HL-60 (cell line): Measurements from ENCODE around the gene RABGAP1L.
"Not testable (repeated sequence)": the region's sequence is repeated elsewhere in the genome, so short reads cannot be mapped to it uniquely, and the experiment has no call there.

ENCODE experiments used
- DNase-seq, 2 experiments: peaks; one replicate each; pipeline ENCODE4 v3.0.0-alpha.2; 2010 to 2020; ENCODE audit warnings: low read depth in 1 of 2, low spot score in 1 of 2
- H3K27ac ChIP-seq: fragments of 250-450 bp; sonication (Bioruptor Pico); replicated peaks from 2 replicates; pipeline ENCODE4 v1.5.1; 2020; ENCODE audit warnings: mild to moderate bottlenecking, moderate library complexity
- H3K27me3 ChIP-seq: fragments of 250-450 bp; sonication (Bioruptor Pico); 2 replicates; pipeline ENCODE4 v1.5.1; 2021; ENCODE audit warnings: mild to moderate bottlenecking, moderate library complexity; ENCODE audit not compliant: insufficient read depth, poor library complexity, severe bottlenecking
- H3K4me3 ChIP-seq: replicated peaks from 2 replicates; pipeline ENCODE4 v1.5.1; 2011; ENCODE audit warnings: mild to moderate bottlenecking, control low read depth, low read length; ENCODE audit not compliant: insufficient read depth
- GABPA ChIP-seq: IDR thresholded peaks from 2 replicates; pipeline ENCODE4 v1.6.1; 2012; ENCODE audit warnings: low read depth
- POLR2AphosphoS5 ChIP-seq: IDR thresholded peaks from 2 replicates; pipeline ENCODE4 v1.6.1; 2012; ENCODE audit warnings: low read depth
- SPI1 ChIP-seq: IDR thresholded peaks from 2 replicates; pipeline ENCODE4 v1.6.1; 2012; ENCODE audit warnings: low read depth, mild to moderate bottlenecking, borderline replicate concordance
- TF ChIP-seq, protein P1 (sequence below): IDR thresholded peaks from one replicate; pipeline ENCODE4 v1.5.1; 2011; ENCODE audit warnings: low read length, control low read depth, inconsistent platforms; ENCODE audit not compliant: insufficient read depth
- TF ChIP-seq, protein P2 (sequence below): IDR thresholded peaks from 2 replicates; pipeline ENCODE4 v1.6.1; 2012; ENCODE audit warnings: low read depth; ENCODE audit not compliant: insufficient replicate concordance

RABGAP1L gene

GRCh38 chr1:174841747-174842146, 682.4 kb downstream of the RABGAP1L start:
- TF ChIP-seq SPI1: no peak
- no peak for TF ChIP-seq POLR2AphosphoS5
- TF ChIP-seq, protein P1, sequence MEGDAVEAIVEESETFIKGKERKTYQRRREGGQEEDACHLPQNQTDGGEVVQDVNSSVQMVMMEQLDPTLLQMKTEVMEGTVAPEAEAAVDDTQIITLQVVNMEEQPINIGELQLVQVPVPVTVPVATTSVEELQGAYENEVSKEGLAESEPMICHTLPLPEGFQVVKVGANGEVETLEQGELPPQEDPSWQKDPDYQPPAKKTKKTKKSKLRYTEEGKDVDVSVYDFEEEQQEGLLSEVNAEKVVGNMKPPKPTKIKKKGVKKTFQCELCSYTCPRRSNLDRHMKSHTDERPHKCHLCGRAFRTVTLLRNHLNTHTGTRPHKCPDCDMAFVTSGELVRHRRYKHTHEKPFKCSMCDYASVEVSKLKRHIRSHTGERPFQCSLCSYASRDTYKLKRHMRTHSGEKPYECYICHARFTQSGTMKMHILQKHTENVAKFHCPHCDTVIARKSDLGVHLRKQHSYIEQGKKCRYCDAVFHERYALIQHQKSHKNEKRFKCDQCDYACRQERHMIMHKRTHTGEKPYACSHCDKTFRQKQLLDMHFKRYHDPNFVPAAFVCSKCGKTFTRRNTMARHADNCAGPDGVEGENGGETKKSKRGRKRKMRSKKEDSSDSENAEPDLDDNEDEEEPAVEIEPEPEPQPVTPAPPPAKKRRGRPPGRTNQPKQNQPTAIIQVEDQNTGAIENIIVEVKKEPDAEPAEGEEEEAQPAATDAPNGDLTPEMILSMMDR: no peak
- TF ChIP-seq GABPA: no peak
- TF ChIP-seq, protein P2, sequence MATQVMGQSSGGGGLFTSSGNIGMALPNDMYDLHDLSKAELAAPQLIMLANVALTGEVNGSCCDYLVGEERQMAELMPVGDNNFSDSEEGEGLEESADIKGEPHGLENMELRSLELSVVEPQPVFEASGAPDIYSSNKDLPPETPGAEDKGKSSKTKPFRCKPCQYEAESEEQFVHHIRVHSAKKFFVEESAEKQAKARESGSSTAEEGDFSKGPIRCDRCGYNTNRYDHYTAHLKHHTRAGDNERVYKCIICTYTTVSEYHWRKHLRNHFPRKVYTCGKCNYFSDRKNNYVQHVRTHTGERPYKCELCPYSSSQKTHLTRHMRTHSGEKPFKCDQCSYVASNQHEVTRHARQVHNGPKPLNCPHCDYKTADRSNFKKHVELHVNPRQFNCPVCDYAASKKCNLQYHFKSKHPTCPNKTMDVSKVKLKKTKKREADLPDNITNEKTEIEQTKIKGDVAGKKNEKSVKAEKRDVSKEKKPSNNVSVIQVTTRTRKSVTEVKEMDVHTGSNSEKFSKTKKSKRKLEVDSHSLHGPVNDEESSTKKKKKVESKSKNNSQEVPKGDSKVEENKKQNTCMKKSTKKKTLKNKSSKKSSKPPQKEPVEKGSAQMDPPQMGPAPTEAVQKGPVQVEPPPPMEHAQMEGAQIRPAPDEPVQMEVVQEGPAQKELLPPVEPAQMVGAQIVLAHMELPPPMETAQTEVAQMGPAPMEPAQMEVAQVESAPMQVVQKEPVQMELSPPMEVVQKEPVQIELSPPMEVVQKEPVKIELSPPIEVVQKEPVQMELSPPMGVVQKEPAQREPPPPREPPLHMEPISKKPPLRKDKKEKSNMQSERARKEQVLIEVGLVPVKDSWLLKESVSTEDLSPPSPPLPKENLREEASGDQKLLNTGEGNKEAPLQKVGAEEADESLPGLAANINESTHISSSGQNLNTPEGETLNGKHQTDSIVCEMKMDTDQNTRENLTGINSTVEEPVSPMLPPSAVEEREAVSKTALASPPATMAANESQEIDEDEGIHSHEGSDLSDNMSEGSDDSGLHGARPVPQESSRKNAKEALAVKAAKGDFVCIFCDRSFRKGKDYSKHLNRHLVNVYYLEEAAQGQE: no peak
- no peak for DNase-seq
- Histone ChIP-seq H3K27ac (no peak overlapping the region), H3K4me3 (no peak overlapping the region), H3K27me3 (no peaks in the 10 kb centered on the region)

GRCh38 chr1:174848593-174849560, 689.6 kb downstream of the RABGAP1L start:
- not testable (repeated sequence) for H3K4me3 ChIP-seq, H3K27ac ChIP-seq, DNase-seq, H3K27me3 ChIP-seq

DNA sequence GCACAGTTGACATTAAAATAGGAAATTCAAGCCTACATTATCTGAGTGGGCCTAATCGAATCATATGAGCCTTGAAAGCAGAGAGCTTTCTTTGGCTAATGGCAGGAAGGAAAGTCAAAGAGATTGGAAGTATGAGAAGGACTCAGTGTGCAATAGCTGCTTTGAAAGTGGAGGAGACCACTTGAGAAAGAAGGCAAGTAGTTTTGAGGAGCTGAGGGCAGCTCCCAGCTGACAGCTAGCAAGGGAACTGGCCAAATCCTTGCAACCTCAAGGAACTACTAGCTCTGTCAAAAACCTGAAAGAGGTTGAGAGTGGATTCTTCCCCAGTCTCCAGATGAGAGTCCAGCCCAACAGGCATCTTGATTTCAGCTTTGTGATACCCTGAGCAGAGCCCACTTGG, 691.4 kb downstream of the RABGAP1L start:
- TF ChIP-seq SPI1 (no peak), POLR2AphosphoS5 (no peak), GABPA (no peak)
- TF ChIP-seq, protein P2: no peak
- TF ChIP-seq, protein P1: no peak
- H3K4me3 ChIP-seq: no peak overlapping the region

DNA sequence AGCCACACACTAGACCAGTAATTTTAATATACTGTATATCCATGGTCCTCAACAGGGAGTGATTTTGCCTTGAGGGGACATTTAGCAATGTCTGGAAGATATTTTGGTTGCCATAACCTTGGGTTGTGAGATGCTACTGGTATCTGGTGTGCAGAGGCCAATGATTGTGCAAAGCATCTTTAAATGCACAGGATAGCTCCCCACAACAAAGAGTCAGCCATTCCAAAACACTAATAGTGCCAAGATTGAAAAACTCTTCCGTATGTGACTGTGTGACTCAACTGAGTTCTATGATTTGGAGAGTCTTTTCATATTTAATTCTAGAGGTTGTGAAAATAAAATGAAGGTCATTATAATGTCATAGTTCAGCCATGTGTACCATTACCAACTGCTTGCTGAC, 699.0 kb downstream of the RABGAP1L start:
- DNase-seq: no peak
- no peak overlapping the region for H3K27ac ChIP-seq
- no peaks in the 10 kb centered on the region for H3K27me3 ChIP-seq
- no peak for TF ChIP-seq POLR2AphosphoS5
- TF ChIP-seq, protein P2: no peak
- TF ChIP-seq SPI1: no peak
- TF ChIP-seq, protein P1: no peak
- no peak for TF ChIP-seq GABPA
- no peak overlapping the region for H3K4me3 ChIP-seq

More for the DNA sequence above, 691.4 kb downstream of the RABGAP1L start:
- Histone ChIP-seq H3K27ac (no peak overlapping the region), H3K27me3 (no peaks in the 10 kb centered on the region)
- no peak for DNase-seq
